ENCODE data around the gene CALML3. TPM values are rescaled to one million over a fixed set of nuclear protein-coding genes. Genes with fewer than 3 reads are reported as not detected.

The CALML3 gene
- total and polyA plus RNA-seq, 10 donors: 0.10 TPM; not detected in 9

GRCh38 chr10:5553400-5554170, 28.8 kb downstream of the CALML3 start:
- H3K27ac ChIP-seq: no peak overlapping the region
- no peaks in the 10 kb centered on the region for H3K9me3 ChIP-seq
- DNase-seq: peak; percentile 55
- peaks cover 0 to 13% (median 1%) of the 10 kb centered on the region in 6 donors for H3K4me1 ChIP-seq
- no peaks in the 10 kb centered on the region for H3K36me3 ChIP-seq
- no peak for TF ChIP-seq POLR2A (IDR thresholded peaks at IDR 0.05)
- TF ChIP-seq POLR2AphosphoS5 (IDR thresholded peaks at IDR 0.05): no peak
- TF ChIP-seq CTCF (IDR thresholded peaks at IDR 0.05 in 8 of 11, conservative IDR thresholded peaks at IDR 0.05 in 3 of 11): no peak
- intact Hi-C loops (cut with DNase I; ENCODE audit: low total_unique reads): no loop called here
- 74 to 80% (median 80%) methylated on average over 16 to 17 of the region's 17 CpGs for WGBS, 5 donors
- H3K4me3 ChIP-seq: no peak overlapping the region
- H3K27me3 ChIP-seq (replicated peaks in 1 of 7): peaks cover 0 to 11% (median 0%) of the 10 kb centered on the region in 7 donors

- H3K27ac ChIP-seq: no peak overlapping the region
- no peak overlapping the region for H3K4me3 ChIP-seq
- TF ChIP-seq CTCF (IDR thresholded peaks at IDR 0.05 in 8 of 11, conservative IDR thresholded peaks at IDR 0.05 in 3 of 11) (no peak), POLR2AphosphoS5 (IDR thresholded peaks at IDR 0.05) (no peak), POLR2A (IDR thresholded peaks at IDR 0.05) (no peak)
- no peaks in the 10 kb centered on the region for H3K36me3 ChIP-seq
- H3K27me3 ChIP-seq (replicated peaks in 1 of 7): peaks cover 0 to 11% (median 0%) of the 10 kb centered on the region in 7 donors
- intact Hi-C loops (cut with DNase I; ENCODE audit: low total_unique reads): no loop called here
- 87 to 94% (median 92%) methylated on average over 19 of the region's 19 CpGs for WGBS, 5 donors
- peaks cover 0 to 10% (median 0%) of the 10 kb centered on the region in 6 donors for H3K4me1 ChIP-seq
- H3K9me3 ChIP-seq: no peaks in the 10 kb centered on the region
- DNase-seq: peak; percentile 64
Measured at GRCh38 chr10:5555021-5555510, 30.3 kb downstream of the CALML3 start.

GRCh38 chr10:5555881-5556280, 31.1 kb downstream of the CALML3 start:
- no peak overlapping the region for H3K4me3 ChIP-seq
- H3K9me3 ChIP-seq: no peaks in the 10 kb centered on the region
- WGBS, 5 donors: 85 to 94% (median 87%) methylated on average over 4 to 5 of the region's 5 CpGs
- no peaks in the 10 kb centered on the region for H3K36me3 ChIP-seq
- peak; percentile 27 for DNase-seq
- peaks cover 0 to 15% (median 0%) of the 10 kb centered on the region in 7 donors for H3K27me3 ChIP-seq (replicated peaks in 1 of 7)
- intact Hi-C loops (cut with DNase I; ENCODE audit: low total_unique reads): no loop called here
- H3K4me1 ChIP-seq: peaks cover 0 to 10% (median 0%) of the 10 kb centered on the region in 6 donors
- no peak for TF ChIP-seq CTCF (IDR thresholded peaks at IDR 0.05 in 8 of 11, conservative IDR thresholded peaks at IDR 0.05 in 3 of 11)
- no peak for TF ChIP-seq POLR2AphosphoS5 (IDR thresholded peaks at IDR 0.05)
- no peak for TF ChIP-seq POLR2A (IDR thresholded peaks at IDR 0.05)
- H3K27ac ChIP-seq: no peak overlapping the region

GRCh38 chr10:5556576-5556975, 31.8 kb downstream of the CALML3 start:
- Histone ChIP-seq H3K36me3 (no peaks in the 10 kb centered on the region), H3K9me3 (no peaks in the 10 kb centered on the region), H3K27ac (no peak overlapping the region), H3K4me1 (peaks cover 0 to 9% (median 0%) of the 10 kb centered on the region in 6 donors), H3K27me3 (replicated peaks in 1 of 7) (peaks cover 0 to 16% (median 0%) of the 10 kb centered on the region in 7 donors), H3K4me3 (no peak overlapping the region)
- TF ChIP-seq CTCF (IDR thresholded peaks at IDR 0.05 in 8 of 11, conservative IDR thresholded peaks at IDR 0.05 in 3 of 11) (no peak), POLR2A (IDR thresholded peaks at IDR 0.05) (no peak), POLR2AphosphoS5 (IDR thresholded peaks at IDR 0.05) (no peak)
- 84 to 91% (median 88%) methylated on average over 11 of the region's 11 CpGs for WGBS, 5 donors
- DNase-seq: peak; percentile 45
- intact Hi-C loops (cut with DNase I; ENCODE audit: low total_unique reads): no loop called here

Data from spleen (tissue), 11 donors.